ENCODE data around the gene SUGCT.

DNA sequence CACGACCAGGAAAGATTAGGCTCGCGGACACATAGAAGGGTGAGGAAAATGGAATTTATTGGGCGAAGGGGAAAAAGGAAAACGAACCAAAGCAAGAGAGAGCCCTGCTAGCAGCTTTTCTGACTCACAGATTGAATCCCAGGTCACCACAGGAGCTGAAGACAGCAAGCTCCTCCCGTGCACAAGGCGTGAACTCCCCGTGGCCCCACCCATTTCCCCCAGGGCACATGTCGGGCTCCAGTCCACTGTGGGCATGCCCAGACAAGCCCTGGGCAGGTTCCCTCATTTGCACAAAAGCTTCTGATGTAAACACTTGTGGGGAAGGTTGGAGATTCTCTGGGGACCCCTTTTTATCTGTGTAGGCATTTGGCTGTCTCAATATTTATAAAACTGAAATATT, 582.4 kb downstream of the SUGCT start:
- TF ChIP-seq, protein P1, sequence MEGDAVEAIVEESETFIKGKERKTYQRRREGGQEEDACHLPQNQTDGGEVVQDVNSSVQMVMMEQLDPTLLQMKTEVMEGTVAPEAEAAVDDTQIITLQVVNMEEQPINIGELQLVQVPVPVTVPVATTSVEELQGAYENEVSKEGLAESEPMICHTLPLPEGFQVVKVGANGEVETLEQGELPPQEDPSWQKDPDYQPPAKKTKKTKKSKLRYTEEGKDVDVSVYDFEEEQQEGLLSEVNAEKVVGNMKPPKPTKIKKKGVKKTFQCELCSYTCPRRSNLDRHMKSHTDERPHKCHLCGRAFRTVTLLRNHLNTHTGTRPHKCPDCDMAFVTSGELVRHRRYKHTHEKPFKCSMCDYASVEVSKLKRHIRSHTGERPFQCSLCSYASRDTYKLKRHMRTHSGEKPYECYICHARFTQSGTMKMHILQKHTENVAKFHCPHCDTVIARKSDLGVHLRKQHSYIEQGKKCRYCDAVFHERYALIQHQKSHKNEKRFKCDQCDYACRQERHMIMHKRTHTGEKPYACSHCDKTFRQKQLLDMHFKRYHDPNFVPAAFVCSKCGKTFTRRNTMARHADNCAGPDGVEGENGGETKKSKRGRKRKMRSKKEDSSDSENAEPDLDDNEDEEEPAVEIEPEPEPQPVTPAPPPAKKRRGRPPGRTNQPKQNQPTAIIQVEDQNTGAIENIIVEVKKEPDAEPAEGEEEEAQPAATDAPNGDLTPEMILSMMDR (IDR thresholded peaks at IDR 0.05; ENCODE audit: control extremely low read depth in 1 of 3, insufficient read depth in 1 of 3, low read depth in 1 of 3, low read length in 3 of 3), result no peak
- no peak for TF ChIP-seq HDAC6 (IDR thresholded peaks at IDR 0.05; ENCODE audit: low read depth, low read length)
- TF ChIP-seq CEBPB (IDR thresholded peaks at IDR 0.05; ENCODE audit: low read depth, low read length), result no peak
- peak; percentile 83 for TF ChIP-seq MAX (IDR thresholded peaks at IDR 0.05)
- TF ChIP-seq, protein P2, sequence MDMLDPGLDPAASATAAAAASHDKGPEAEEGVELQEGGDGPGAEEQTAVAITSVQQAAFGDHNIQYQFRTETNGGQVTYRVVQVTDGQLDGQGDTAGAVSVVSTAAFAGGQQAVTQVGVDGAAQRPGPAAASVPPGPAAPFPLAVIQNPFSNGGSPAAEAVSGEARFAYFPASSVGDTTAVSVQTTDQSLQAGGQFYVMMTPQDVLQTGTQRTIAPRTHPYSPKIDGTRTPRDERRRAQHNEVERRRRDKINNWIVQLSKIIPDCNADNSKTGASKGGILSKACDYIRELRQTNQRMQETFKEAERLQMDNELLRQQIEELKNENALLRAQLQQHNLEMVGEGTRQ (IDR thresholded peaks at IDR 0.05; ENCODE audit: low read length), result no peak
- no peak for TF ChIP-seq CBX8 (IDR thresholded peaks at IDR 0.05; ENCODE audit: borderline replicate concordance, low read depth, low read length)
- TF ChIP-seq EP300 (IDR thresholded peaks at IDR 0.05; ENCODE audit: borderline replicate concordance in 1 of 2, low read depth in 2 of 2, low read length in 2 of 2), result no peak
- TF ChIP-seq POLR2AphosphoS5 (IDR thresholded peaks at IDR 0.05; ENCODE audit: low read depth, low read length), result no peak
- TF ChIP-seq RAD21 (IDR thresholded peaks at IDR 0.05 in 1 of 2, conservative IDR thresholded peaks at IDR 0.05 in 1 of 2; ENCODE audit: low read depth in 2 of 2, low read length in 2 of 2), result no peak
- TF ChIP-seq POLR2A (IDR thresholded peaks at IDR 0.05; ENCODE audit: control extremely low read depth in 1 of 2, low read depth in 2 of 2, low read length in 2 of 2), result peak; percentile 35 to 57
- TF ChIP-seq EGR1 (IDR thresholded peaks at IDR 0.05; ENCODE audit: borderline replicate concordance, low read depth, low read length), result no peak
- TF ChIP-seq EZH2 (IDR thresholded peaks at IDR 0.05; ENCODE audit: low read depth, low read length, severe bottlenecking), result no peak
- no peak for TF ChIP-seq TCF12 (IDR thresholded peaks at IDR 0.05; ENCODE audit: low read depth, low read length)
